OCI-LY3 (cell line): Measurements from ENCODE around the gene VPS45.

ENCODE experiments used
- H2AFZ ChIP-seq: fragments of 200-600, 300-600 bp; shearing (Covaris generic); 2 replicates; pipeline ENCODE4 v1.6.0; 2014; ENCODE audit warnings: antibody characterized with exemption, low read depth, low read length
- H3K27ac ChIP-seq: fragments of 200-600, 300-600 bp; sonication (generic); 2 replicates; pipeline ENCODE4 v1.5.1; 2014; ENCODE audit warnings: mild to moderate bottlenecking, low read length, moderate library complexity, mixed read lengths
- H3K27me3 ChIP-seq: fragments of 200-600, 300-600 bp; sonication (generic); 2 replicates; pipeline ENCODE4 v1.6.1; 2014; ENCODE audit warnings: low read depth, low read length, mixed read lengths
- H3K36me3 ChIP-seq: fragments of 200-600, 300-600 bp; sonication (generic); replicated peaks from 2 replicates; pipeline ENCODE3; 2014; ENCODE audit warnings: low read depth, low read length, mixed read lengths
- H3K4me1 ChIP-seq: fragments of 300-600, 200-600 bp; sonication (generic); 2 replicates; pipeline ENCODE4 v1.6.1; 2014; ENCODE audit warnings: low read length, mixed read lengths
- H3K4me2 ChIP-seq: fragments of 200-600, 300-600 bp; sonication (generic); 2 replicates; pipeline ENCODE4 v1.6.1; 2014; ENCODE audit warnings: low read length, mixed read lengths
- H3K4me3 ChIP-seq: fragments of 300-600, 200-600 bp; sonication (generic); 2 replicates; pipeline ENCODE4 v1.5.1; 2014; ENCODE audit warnings: antibody characterized with exemption, mild to moderate bottlenecking, low read length, moderate library complexity
- H3K79me2 ChIP-seq: fragments of 300-600, 200-600 bp; shearing (Covaris generic); 2 replicates; pipeline ENCODE4 v1.6.1; 2014; ENCODE audit warnings: mild to moderate bottlenecking, low read length, mixed read lengths
- H3K9ac ChIP-seq: fragments of 300-600, 200-600 bp; shearing (Covaris generic); 2 replicates; pipeline ENCODE4 v1.6.0; 2014; ENCODE audit warnings: mild to moderate bottlenecking, low read length, moderate library complexity
- H3K9me3 ChIP-seq: fragments of 200-600, 300-600 bp; shearing (Covaris generic); 2 replicates; pipeline ENCODE4 v1.6.1; 2014; ENCODE audit warnings: low read length, mixed read lengths; ENCODE audit not compliant: insufficient read depth
- H4K20me1 ChIP-seq: fragments of 200-600, 300-600 bp; sonication (generic); 2 replicates; pipeline ENCODE4 v1.6.1; 2016; ENCODE audit warnings: low read length, mixed read lengths; ENCODE audit not compliant: insufficient read depth
- CTCF ChIP-seq: fragments of 200-600, 300-600 bp; sonication (generic); IDR thresholded peaks from 2 replicates; pipeline ENCODE4 v1.5.1; 2014; ENCODE audit warnings: antibody characterized with exemption, low read length, low read depth
- EZH2phosphoT487 ChIP-seq: fragments of 200-600 bp; shearing (Covaris generic); IDR thresholded peaks from 2 replicates; pipeline ENCODE4 v1.6.1; 2018; ENCODE audit warnings: antibody characterized with exemption, mixed run types, low read depth

The VPS45 gene

GRCh38 chr1:150085406-150085805 is 17.8 kb downstream of the VPS45 start:
- H3K4me1 ChIP-seq, result peaks cover 13% of the 10 kb centered on the region
- no peak overlapping the region for H3K4me2 ChIP-seq
- H3K9me3 ChIP-seq, result no peaks in the 10 kb centered on the region
- no peak overlapping the region for H2AFZ ChIP-seq
- no peak overlapping the region for H3K27ac ChIP-seq
- no peaks in the 10 kb centered on the region for H4K20me1 ChIP-seq
- H3K79me2 ChIP-seq, result no peaks in the 10 kb centered on the region
- H3K9ac ChIP-seq, result no peak overlapping the region
- H3K4me3 ChIP-seq, result no peak overlapping the region
- no peaks in the 10 kb centered on the region for H3K27me3 ChIP-seq
- H3K36me3 ChIP-seq, result peaks cover 29% of the 10 kb centered on the region
- TF ChIP-seq CTCF (no peak), EZH2phosphoT487 (no peak)

GRCh38 chr1:150087415-150087814 is 19.8 kb downstream of the VPS45 start:
- Histone ChIP-seq H4K20me1 (no peaks in the 10 kb centered on the region), H2AFZ (no peak overlapping the region), H3K4me2 (no peak overlapping the region), H3K4me1 (peaks cover 20% of the 10 kb centered on the region), H3K27ac (no peak overlapping the region), H3K9ac (no peak overlapping the region), H3K79me2 (no peaks in the 10 kb centered on the region), H3K4me3 (no peak overlapping the region), H3K27me3 (no peaks in the 10 kb centered on the region), H3K36me3 (peaks cover 22% of the 10 kb centered on the region), H3K9me3 (no peaks in the 10 kb centered on the region)
- TF ChIP-seq CTCF, result no peak
- TF ChIP-seq EZH2phosphoT487, result no peak

- H2AFZ ChIP-seq, result no peak overlapping the region
- H3K36me3 ChIP-seq, result peaks cover 6% of the 10 kb centered on the region
- H3K4me2 ChIP-seq, result peak overlapping the region; percentile 54
- H3K79me2 ChIP-seq, result no peaks in the 10 kb centered on the region
- H4K20me1 ChIP-seq, result no peaks in the 10 kb centered on the region
- H3K27me3 ChIP-seq, result no peaks in the 10 kb centered on the region
- H3K4me3 ChIP-seq, result no peak overlapping the region
- H3K9me3 ChIP-seq, result no peaks in the 10 kb centered on the region
- TF ChIP-seq CTCF (no peak), EZH2phosphoT487 (no peak)
- H3K27ac ChIP-seq, result peak overlapping the region; percentile 33
- H3K9ac ChIP-seq, result no peak overlapping the region
- peaks cover 20% of the 10 kb centered on the region for H3K4me1 ChIP-seq
These were observed 22.4 kb downstream of the VPS45 start for GRCh38 chr1:150089846-150090520.

GRCh38 chr1:150092180-150092791 is 24.7 kb downstream of the VPS45 start:
- no peak overlapping the region for H3K4me3 ChIP-seq
- H3K36me3 ChIP-seq, result peaks cover 12% of the 10 kb centered on the region
- H3K79me2 ChIP-seq, result no peaks in the 10 kb centered on the region
- no peaks in the 10 kb centered on the region for H4K20me1 ChIP-seq
- H3K27ac ChIP-seq, result no peak overlapping the region
- H2AFZ ChIP-seq, result no peak overlapping the region
- H3K27me3 ChIP-seq, result no peaks in the 10 kb centered on the region
- H3K9me3 ChIP-seq, result no peaks in the 10 kb centered on the region
- peaks cover 20% of the 10 kb centered on the region for H3K4me1 ChIP-seq
- TF ChIP-seq EZH2phosphoT487 (no peak), CTCF (no peak)
- H3K9ac ChIP-seq, result no peak overlapping the region
- H3K4me2 ChIP-seq, result no peak overlapping the region
